Right lobe of liver (tissue), 6 donors: ENCODE measurements around the gene GPR39. TPM values are rescaled to one million over a fixed set of nuclear protein-coding genes. Genes with fewer than 3 reads are reported as not detected.

Source experiments
- ATAC-seq, 4 donors: fragments of 200-7000 bp; cut with Tn5 transposase; one replicate each; pipeline ENCODE4 v1.9.1; 2020; ENCODE audit warnings: mild to moderate bottlenecking in 4 of 4, moderate library complexity in 4 of 4
- DNase-seq, 3 donors: peaks; one replicate each; pipeline ENCODE4 v3.0.0-alpha.2; 2020
- H3K27ac ChIP-seq, 3 donors: fragments of 200-600 bp; one replicate each; pipeline ENCODE4 v1.8.0; 2022
- H3K27me3 ChIP-seq, 2 donors: fragments of 200-600 bp; one replicate each; pipeline ENCODE4 v1.8.0; 2022
- H3K36me3 ChIP-seq, 4 donors: fragments of 200-600 bp; sonication (generic) in 1 of 4; one replicate each; pipeline versions ENCODE4 v1.5.1 to v1.8.0; 2017 to 2022; ENCODE audit warnings: control low read depth in 1 of 4
- H3K4me1 ChIP-seq, 4 donors: fragments of 200-600 bp; sonication (generic) in 1 of 4; one replicate each; pipeline versions ENCODE4 v1.5.1 to v1.8.0; 2017 to 2022; ENCODE audit warnings: control low read depth in 1 of 4
- H3K4me3 ChIP-seq, 3 donors: fragments of 200-600 bp; one replicate each; pipeline ENCODE4 v1.8.0; 2022
- H3K9me3 ChIP-seq, 4 donors: fragments of 200-600 bp; sonication (generic) in 1 of 4; one replicate each; pipeline versions ENCODE4 v1.5.1 to v1.8.0; 2017 to 2022; ENCODE audit warnings: control low read depth in 1 of 4
- CTCF ChIP-seq, 4 donors: fragments of 200-600 bp in 3 of 4; fragments of 450-650 bp in 1 of 4; IDR thresholded peaks; one replicate each; pipeline versions ENCODE4 v1.5.1 to v1.8.0; 2016 to 2022; ENCODE audit warnings: antibody characterized with exemption in 4 of 4, mild to moderate bottlenecking in 2 of 4
- POLR2A ChIP-seq: fragments of 450-650 bp; IDR thresholded peaks from one replicate; pipeline ENCODE4 v1.6.1; 2017; ENCODE audit warnings: antibody characterized with exemption, mild to moderate bottlenecking
- WGBS: methylation state at CpG from one replicate; pipeline ENCODE4 v1.1.6; 2018; ENCODE audit warnings: low coverage, low lambda C conversion rate; ENCODE audit not compliant: insufficient coverage; ENCODE audit errors: missing lambda C conversion rate; 5-methylcytosine and 5-hydroxymethylcytosine counted together
- intact Hi-C, 2 donors: fragments of 100-400 bp; cut with DNase I; formaldehyde crosslinking; loops; one replicate each; pipeline versions ENCODE4 v1.11.2 to v1.14.1; 2022
- total RNA-seq, 6 experiments: library from RNA; depleted of rRNA in 2 of 6; stranded (reverse); fragments of >200 nt in 2 of 6; fragmentation: NEBNext Ultra II Directional in 3 of 6; extraction: Animal tissue kit (Norgen Biotek cat#: 25700) in 3 of 6; gene quantifications; one replicate each; pipeline versions ENCODE4 v1.1.0 to v1.2.4, GENCODE V29; 2016 to 2023
- donor health status: DM: no; HTN: yes; CAD: no.
- donor health status: DM: no; HTN: no; CAD: no.
- donor health status: DM: no; HTN: no; CAD: no.
- donor health status: DM: no; HTN: yes; CAD: no.
- donor health status: DM: no; HTN: yes; CAD: no.

The GPR39 gene
- total RNA-seq, 6 experiments from 2014 or later: 3.6 to 9.1 (median 6.0) TPM

DNA sequence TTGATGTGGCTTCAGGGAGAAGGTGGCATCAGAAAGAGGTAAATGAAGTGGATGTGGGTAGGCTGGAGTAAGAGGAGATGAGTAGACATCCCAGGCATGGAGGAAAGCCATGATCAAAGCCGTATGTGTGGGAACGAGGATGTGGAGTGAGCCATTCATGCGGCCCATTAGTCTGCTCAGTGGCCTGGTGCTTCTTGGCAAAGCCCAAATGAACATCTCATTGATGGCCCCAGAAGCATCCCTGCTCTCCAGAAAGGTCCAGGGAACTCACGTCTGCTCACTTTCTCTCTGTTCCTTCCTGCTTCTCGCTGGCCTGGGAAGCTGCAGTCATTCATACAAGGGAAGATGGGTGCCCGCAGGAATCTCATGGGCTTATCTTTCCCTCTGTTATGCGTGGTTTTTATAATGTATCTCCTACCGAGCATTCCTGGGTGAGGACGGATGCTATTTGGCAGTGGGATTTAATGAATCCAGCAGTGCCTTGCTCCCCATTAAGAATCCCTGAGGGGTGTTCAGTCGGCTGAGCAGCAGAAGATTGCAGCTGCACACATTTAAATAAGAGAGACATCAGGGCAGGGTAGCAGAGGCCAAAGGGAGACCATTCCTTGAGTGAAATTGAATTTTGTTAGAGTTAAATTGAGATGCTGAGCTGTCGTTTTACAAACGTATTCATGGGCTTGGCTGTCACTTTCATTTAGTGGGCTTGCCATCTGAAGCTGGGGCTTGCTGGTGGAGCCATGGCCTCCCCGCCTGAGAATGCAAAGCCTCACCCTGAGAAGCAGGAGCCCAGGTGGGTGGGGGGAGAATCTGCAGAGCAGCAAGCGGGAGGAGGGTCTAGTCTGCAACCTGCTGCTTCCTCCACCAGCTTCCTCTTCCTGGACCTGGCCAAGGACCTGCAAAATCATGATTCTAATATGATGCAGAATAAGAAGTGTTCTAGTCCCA, 188.9 kb downstream of the GPR39 start:
- ATAC-seq: no peak
- H3K4me3 ChIP-seq: no peak overlapping the region
- no peaks in the 10 kb centered on the region for H3K27me3 ChIP-seq
- no peak for DNase-seq
- H3K9me3 ChIP-seq: no peaks in the 10 kb centered on the region
- no peak overlapping the region for H3K27ac ChIP-seq
- intact Hi-C loops: no loop called here
- TF ChIP-seq CTCF (IDR thresholded peaks at IDR 0.05): no peak
- TF ChIP-seq POLR2A: no peak
- no peaks in the 10 kb centered on the region for H3K36me3 ChIP-seq
- 60% methylated on average over 7 of the region's 14 CpGs for WGBS
- no peaks in the 10 kb centered on the region for H3K4me1 ChIP-seq

GRCh38 chr2:132606649-132607048, 190.0 kb downstream of the GPR39 start:
- Histone ChIP-seq H3K4me3 (no peak overlapping the region), H3K4me1 (no peaks in the 10 kb centered on the region), H3K27ac (no peak overlapping the region), H3K27me3 (no peaks in the 10 kb centered on the region), H3K9me3 (no peaks in the 10 kb centered on the region), H3K36me3 (no peaks in the 10 kb centered on the region)
- ATAC-seq (no peak), DNase-seq (no peak)
- 91% methylated on average over 5 of the region's 8 CpGs for WGBS
- no peak for TF ChIP-seq CTCF (IDR thresholded peaks at IDR 0.05)
- no peak for TF ChIP-seq POLR2A
- intact Hi-C loops: no loop called here

DNA sequence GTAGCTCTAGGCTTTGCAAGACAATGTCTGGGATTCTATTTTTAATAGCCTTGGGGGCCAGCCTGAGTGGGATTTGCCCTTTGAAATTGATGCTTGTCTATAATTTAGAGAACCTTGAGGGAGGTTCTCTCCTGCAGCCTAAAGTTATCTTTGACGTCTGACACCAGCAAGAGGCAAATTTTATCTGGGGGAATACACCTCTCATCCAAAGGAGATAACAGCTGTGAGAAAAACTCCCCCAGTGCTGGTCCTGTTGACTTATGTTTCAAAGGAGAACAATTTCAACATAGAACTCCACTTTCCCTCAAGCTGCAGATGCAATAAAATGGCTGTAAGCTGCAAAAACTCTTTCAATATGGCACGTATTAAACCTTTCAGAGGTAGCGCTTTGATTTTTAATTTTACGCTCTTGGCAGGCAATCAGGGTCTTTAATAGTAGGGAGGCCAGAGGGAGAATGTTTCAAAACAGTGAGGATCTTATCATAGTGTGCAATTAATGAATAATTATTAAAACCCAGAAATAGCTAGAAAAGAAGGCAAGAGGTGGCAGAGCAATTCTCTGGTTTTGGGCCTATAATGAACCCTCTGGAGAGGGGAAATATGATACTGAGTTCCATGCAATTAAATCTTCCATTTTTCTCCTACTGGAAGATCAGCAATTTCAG, 191.0 kb downstream of the GPR39 start:
- no peaks in the 10 kb centered on the region for H3K9me3 ChIP-seq
- no peaks in the 10 kb centered on the region for H3K36me3 ChIP-seq
- ATAC-seq (no peak), DNase-seq (no peak)
- no peaks in the 10 kb centered on the region for H3K4me1 ChIP-seq
- H3K27me3 ChIP-seq: no peaks in the 10 kb centered on the region
- no peak overlapping the region for H3K27ac ChIP-seq
- intact Hi-C loops: no loop called here
- TF ChIP-seq CTCF (IDR thresholded peaks at IDR 0.05) (no peak), POLR2A (no peak)
- H3K4me3 ChIP-seq: no peak overlapping the region
- 76% methylated on average over 4 of the region's 4 CpGs for WGBS

- TF ChIP-seq POLR2A (no peak), CTCF (IDR thresholded peaks at IDR 0.05) (no peak)
- WGBS: no CpG with 5 or more reads among the region's 6 CpGs
- intact Hi-C loops: no loop called here
- Histone ChIP-seq H3K27me3 (no peaks in the 10 kb centered on the region), H3K4me3 (no peak overlapping the region), H3K9me3 (no peaks in the 10 kb centered on the region), H3K36me3 (no peaks in the 10 kb centered on the region), H3K4me1 (no peaks in the 10 kb centered on the region), H3K27ac (no peak overlapping the region)
- no peak for ATAC-seq
- DNase-seq: no peak
Observed at GRCh38 chr2:132608311-132608710, 191.7 kb downstream of the GPR39 start.
